K562 (cell line): Measurements from ENCODE around the gene AKT1. TPM values are rescaled to one million over a fixed set of nuclear protein-coding genes. Genes with fewer than 3 reads are reported as not detected.

Experiments used
- ARNT ChIP-seq, 2 experiments: fragments of 450-650 bp; IDR thresholded peaks; 2 replicates each; pipeline ENCODE4 v1.6.1; 2016; ENCODE audit warnings: mild to moderate bottlenecking in 1 of 2
- BMI1 ChIP-seq: fragments of 150-350 bp; IDR thresholded peaks from 2 replicates; pipeline ENCODE4 v1.6.1; 2014; ENCODE audit warnings: low read length
- HDAC2 ChIP-seq: fragments of 450-650 bp; IDR thresholded peaks from 2 replicates; pipeline ENCODE4 v1.6.1; 2016; ENCODE audit warnings: mild to moderate bottlenecking
- HDGF ChIP-seq: fragments of 450-650 bp; IDR thresholded peaks from 2 replicates; pipeline ENCODE4 v1.6.1; 2016
- MIER1 ChIP-seq: fragments of 450-650 bp; IDR thresholded peaks from 2 replicates; pipeline ENCODE4 v1.6.1; 2016; ENCODE audit warnings: antibody characterized with exemption, mild to moderate bottlenecking, low read depth
- MYC ChIP-seq, 2 experiments: fragments of 250-450 bp in 1 of 2; sonication (Bioruptor Pico) in 1 of 2; IDR thresholded peaks; 2 replicates each; pipeline versions ENCODE4 v1.5.1 to v1.6.1; 2012 to 2021; ENCODE audit warnings: low read depth in 2 of 2, borderline replicate concordance in 1 of 2, improper control_type of control experiment in 1 of 2, low read length in 1 of 2, mild to moderate bottlenecking in 1 of 2, moderate library complexity in 1 of 2
- NFYB ChIP-seq: IDR thresholded peaks from 2 replicates; pipeline ENCODE4 v1.6.1; 2011; ENCODE audit warnings: mild to moderate bottlenecking, moderate library complexity; ENCODE audit not compliant: insufficient read length; ENCODE audit errors: extremely low read depth
- SRSF1 ChIP-seq: fragments of 200-400 bp; formaldehyde crosslinking; IDR thresholded peaks from 2 replicates; pipeline ENCODE4 v1.6.1; 2017; ENCODE audit warnings: mild to moderate bottlenecking, low read depth, low read length, moderate library complexity
- TOE1 ChIP-seq, 2 experiments: fragments of 450-650 bp in 1 of 2; sonication (generic) in 1 of 2; formaldehyde crosslinking in 1 of 2; IDR thresholded peaks; 2 replicates each; pipeline versions ENCODE4 v1.7.1 to v1.8.0; 2016 to 2022; ENCODE audit warnings: borderline replicate concordance in 2 of 2, mild to moderate bottlenecking in 2 of 2, antibody characterized with exemption in 1 of 2, inconsistent platforms in 1 of 2, low read depth in 1 of 2, missing genetic modification reagents in 1 of 2, moderate library complexity in 1 of 2
- ZBTB7A ChIP-seq: IDR thresholded peaks from 2 replicates; pipeline ENCODE4 v1.6.1; 2011; ENCODE audit warnings: low read depth, mild to moderate bottlenecking, low read length, moderate library complexity, borderline replicate concordance; ENCODE audit not compliant: control insufficient read depth
- ZNF232 ChIP-seq: sonication (generic); formaldehyde crosslinking; IDR thresholded peaks from 2 replicates; pipeline ENCODE4 v1.8.0; 2022; ENCODE audit warnings: mild to moderate bottlenecking, missing genetic modification reagents
- ZNF57 ChIP-seq: fragments of 450-650 bp; formaldehyde crosslinking; IDR thresholded peaks from 2 replicates; pipeline ENCODE4 v1.4.0; 2020; ENCODE audit warnings: mild to moderate bottlenecking, moderate library complexity
- polyA plus RNA-seq, 8 experiments: library from polyadenylated mRNA; depleted of rRNA in 4 of 8; stranded (reverse) in 5 of 8; unstranded in 3 of 8; fragments of >200 nt; fragmentation: Nextera tagmentation in 2 of 8; fragmentation: Illumina TruSeq in 1 of 8; extraction: Ambion mirVana in 2 of 8; extraction: Trizol in 1 of 8; gene quantifications; 2 replicates each; pipeline versions ENCODE4 v1.2.1 to v1.2.3, GENCODE V29; 2011 to 2014; ENCODE audit warnings: inconsistent platforms in 1 of 8, missing spikeins in 1 of 8
- total RNA-seq, 7 experiments: library from RNA; depleted of rRNA in 6 of 7; stranded (reverse); fragments of >200 nt in 6 of 7; fragmentation: Illumina TruSeq in 2 of 7; extraction: Trizol in 2 of 7; gene quantifications; 2 replicates each; pipeline versions ENCODE4 v1.2.1 to v1.2.3, GENCODE V29; 2011 to 2021; ENCODE audit warnings: low replicate concordance in 1 of 7
- TF ChIP-seq, protein P1 (sequence below), 3 experiments: IDR thresholded peaks in 2 of 3; conservative IDR thresholded peaks in 1 of 3; 2 replicates each; pipeline ENCODE4 v1.5.1; 2011 to 2012; ENCODE audit warnings: low read length in 3 of 3, mild to moderate bottlenecking in 3 of 3, control low read depth in 2 of 3, improper control_type of control experiment in 1 of 3, inconsistent platforms in 1 of 3, low read depth in 1 of 3, mixed read lengths in 1 of 3, moderate library complexity in 1 of 3; ENCODE audit not compliant: insufficient read depth in 2 of 3
- TF ChIP-seq, protein P2 (sequence below), 2 experiments: fragments of 450-650 bp in 1 of 2; sonication (generic) in 1 of 2; formaldehyde crosslinking in 1 of 2; IDR thresholded peaks; 2 replicates each; pipeline versions ENCODE4 v1.7.1 to v1.9.0; 2016 to 2022; ENCODE audit warnings: inconsistent platforms in 1 of 2, mild to moderate bottlenecking in 1 of 2, missing genetic modification reagents in 1 of 2

Gene AKT1
- total and polyA plus RNA-seq, 9 of the 15 experiments (the other 6 are each of a cell fraction or from before 2014, with no cell fraction given) = 0.49 to 132 (median 75.1) TPM

DNA sequence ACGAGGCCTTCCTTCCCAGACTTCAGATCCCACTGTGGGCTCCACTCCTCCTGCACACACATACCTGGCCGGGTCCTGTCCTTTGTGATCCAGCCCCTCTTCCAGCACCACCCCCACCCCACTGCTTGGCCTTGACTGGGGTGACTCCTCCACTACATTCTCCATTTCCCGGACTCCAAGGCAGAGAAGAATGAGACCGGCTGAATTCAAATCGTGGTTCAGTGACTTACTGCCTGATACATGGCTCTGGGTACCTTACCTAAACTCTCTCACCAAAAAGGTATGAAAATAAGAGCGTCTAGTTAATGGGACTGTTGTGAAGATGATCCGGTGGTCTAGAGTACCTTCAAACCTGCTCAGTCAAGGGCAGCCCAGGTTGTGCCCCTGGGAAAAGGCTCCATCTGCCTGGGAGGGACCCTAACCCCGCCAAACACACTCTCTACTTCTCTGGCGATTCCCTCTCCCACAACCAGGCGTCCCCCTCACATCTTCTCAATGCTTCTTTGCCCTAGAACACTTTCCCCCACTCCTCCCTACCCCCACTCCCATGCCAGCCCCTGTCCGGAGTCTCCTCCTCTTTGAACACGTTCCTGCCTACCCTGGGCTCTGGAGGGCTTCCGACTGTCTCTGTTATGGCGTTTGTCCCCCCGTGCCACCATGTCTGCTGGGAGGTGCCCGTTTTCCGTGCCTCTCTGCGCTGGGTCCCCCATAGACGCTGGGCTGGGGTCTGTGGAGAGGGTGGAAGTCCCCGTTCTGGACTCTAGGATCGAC lies 3.9 kb upstream of the AKT1 start (continued):
- TF ChIP-seq, protein P1, sequence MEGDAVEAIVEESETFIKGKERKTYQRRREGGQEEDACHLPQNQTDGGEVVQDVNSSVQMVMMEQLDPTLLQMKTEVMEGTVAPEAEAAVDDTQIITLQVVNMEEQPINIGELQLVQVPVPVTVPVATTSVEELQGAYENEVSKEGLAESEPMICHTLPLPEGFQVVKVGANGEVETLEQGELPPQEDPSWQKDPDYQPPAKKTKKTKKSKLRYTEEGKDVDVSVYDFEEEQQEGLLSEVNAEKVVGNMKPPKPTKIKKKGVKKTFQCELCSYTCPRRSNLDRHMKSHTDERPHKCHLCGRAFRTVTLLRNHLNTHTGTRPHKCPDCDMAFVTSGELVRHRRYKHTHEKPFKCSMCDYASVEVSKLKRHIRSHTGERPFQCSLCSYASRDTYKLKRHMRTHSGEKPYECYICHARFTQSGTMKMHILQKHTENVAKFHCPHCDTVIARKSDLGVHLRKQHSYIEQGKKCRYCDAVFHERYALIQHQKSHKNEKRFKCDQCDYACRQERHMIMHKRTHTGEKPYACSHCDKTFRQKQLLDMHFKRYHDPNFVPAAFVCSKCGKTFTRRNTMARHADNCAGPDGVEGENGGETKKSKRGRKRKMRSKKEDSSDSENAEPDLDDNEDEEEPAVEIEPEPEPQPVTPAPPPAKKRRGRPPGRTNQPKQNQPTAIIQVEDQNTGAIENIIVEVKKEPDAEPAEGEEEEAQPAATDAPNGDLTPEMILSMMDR (IDR thresholded peaks at IDR 0.05 in 2 of 3, conservative IDR thresholded peaks at IDR 0.05 in 1 of 3; ENCODE audit: insufficient read depth in 2 of 3, low read depth in 1 of 3, low read length in 3 of 3) = peak; percentile 17 to 38 (median 37); a peak in 2 of 6 replicates
- TF ChIP-seq TOE1 (IDR thresholded peaks at IDR 0.05; ENCODE audit: borderline replicate concordance) (0 out of 2 replicates have a peak, but pooled peaks have one; percentile 34), TOE1 (CRISPR knock-in tag; IDR thresholded peaks at IDR 0.05; ENCODE audit: borderline replicate concordance, low read depth) (no peak), NFYB (no peak), MYC (IDR thresholded peaks at IDR 0.05; ENCODE audit: low read depth, low read length) (no peak), MYC (CRISPR knock-in tag; IDR thresholded peaks at IDR 0.05; ENCODE audit: borderline replicate concordance, low read depth) (no peak), ZNF57 (CRISPR knock-in tag) (no peak), BMI1 (no peak), ARNT (IDR thresholded peaks at IDR 0.05) (no peak), ZBTB7A (peak; percentile 6; the same call in 1 of the 2 replicates), MIER1 (no peak), HDAC2 (0 out of 2 replicates have a peak, but pooled peaks have one; percentile 13), HDGF (0 out of 2 replicates have a peak, but pooled peaks have one; percentile 22), SRSF1 (no peak), ZNF232 (no peak)
- TF ChIP-seq, protein P2, sequence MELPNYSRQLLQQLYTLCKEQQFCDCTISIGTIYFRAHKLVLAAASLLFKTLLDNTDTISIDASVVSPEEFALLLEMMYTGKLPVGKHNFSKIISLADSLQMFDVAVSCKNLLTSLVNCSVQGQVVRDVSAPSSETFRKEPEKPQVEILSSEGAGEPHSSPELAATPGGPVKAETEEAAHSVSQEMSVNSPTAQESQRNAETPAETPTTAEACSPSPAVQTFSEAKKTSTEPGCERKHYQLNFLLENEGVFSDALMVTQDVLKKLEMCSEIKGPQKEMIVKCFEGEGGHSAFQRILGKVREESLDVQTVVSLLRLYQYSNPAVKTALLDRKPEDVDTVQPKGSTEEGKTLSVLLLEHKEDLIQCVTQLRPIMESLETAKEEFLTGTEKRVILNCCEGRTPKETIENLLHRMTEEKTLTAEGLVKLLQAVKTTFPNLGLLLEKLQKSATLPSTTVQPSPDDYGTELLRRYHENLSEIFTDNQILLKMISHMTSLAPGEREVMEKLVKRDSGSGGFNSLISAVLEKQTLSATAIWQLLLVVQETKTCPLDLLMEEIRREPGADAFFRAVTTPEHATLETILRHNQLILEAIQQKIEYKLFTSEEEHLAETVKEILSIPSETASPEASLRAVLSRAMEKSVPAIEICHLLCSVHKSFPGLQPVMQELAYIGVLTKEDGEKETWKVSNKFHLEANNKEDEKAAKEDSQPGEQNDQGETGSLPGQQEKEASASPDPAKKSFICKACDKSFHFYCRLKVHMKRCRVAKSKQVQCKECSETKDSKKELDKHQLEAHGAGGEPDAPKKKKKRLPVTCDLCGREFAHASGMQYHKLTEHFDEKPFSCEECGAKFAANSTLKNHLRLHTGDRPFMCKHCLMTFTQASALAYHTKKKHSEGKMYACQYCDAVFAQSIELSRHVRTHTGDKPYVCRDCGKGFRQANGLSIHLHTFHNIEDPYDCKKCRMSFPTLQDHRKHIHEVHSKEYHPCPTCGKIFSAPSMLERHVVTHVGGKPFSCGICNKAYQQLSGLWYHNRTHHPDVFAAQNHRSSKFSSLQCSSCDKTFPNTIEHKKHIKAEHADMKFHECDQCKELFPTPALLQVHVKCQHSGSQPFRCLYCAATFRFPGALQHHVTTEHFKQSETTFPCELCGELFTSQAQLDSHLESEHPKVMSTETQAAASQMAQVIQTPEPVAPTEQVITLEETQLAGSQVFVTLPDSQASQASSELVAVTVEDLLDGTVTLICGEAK (IDR thresholded peaks at IDR 0.05) = 0 out of 2 replicates have a peak, but pooled peaks have one; percentile 35
- TF ChIP-seq, protein P2 (CRISPR knock-in tag; IDR thresholded peaks at IDR 0.05) = no peak
